HG03025 (cell line): ENCODE results near the gene TMEM63A.
A peak's percentile ranks its signal among the peaks of the same experiment; 100 is the strongest.
"Not testable (repeated sequence)": the region's sequence is repeated elsewhere in the genome, so short reads cannot be mapped to it uniquely, and the experiment has no call there.

Experiments
- ATAC-seq: cut with Tn5 transposase; IDR thresholded peaks from one replicate; pipeline ENCODE4 v1.9.1; 2021; ENCODE audit warnings: mild to moderate bottlenecking, moderate library complexity; ENCODE audit not compliant: unreplicated experiment, low FRiP score

Gene TMEM63A

DNA sequence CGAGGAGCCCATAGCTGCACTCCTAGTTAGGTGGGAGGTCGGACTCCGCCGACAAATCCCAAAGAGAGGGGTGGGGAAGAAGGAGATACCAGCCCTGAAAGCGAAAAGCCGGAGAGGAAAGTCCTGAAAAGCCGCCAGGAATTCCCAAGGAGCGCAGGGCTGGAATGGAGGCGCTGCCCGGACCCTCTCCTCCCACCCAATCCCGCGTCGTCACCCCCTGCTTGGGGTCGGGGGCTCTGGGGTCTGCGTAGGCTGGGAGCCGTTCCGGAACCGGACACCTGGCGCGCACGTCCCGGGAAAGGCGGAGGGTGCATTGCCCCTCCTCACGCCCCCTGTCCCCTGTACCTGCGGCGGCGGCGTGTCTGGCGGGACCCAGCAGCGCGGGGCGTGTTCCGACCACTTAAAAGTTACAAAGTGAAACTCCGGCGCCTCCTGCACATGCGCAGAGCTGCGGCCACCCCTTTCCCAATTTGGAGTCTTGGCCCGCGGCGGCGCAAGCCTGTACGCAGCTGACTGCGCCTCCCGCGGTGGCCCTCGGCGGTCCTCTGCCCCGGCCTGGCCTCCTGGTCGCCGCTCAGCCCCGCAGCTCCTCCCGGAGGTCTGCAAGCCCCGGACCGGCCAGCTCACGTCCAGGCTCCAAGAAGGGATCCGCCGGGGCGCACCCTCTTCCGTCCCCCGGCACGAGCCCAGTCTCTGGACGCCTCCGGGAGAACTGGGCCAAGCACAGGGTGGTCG lies at the start of gene TMEM63A:
TMEM63A (minus strand) TSS at position 422 of the 735 bp plus-strand sequence. CDS start 4,800 bp downstream, outside the sequence.
- ATAC-seq: peak; percentile 67

DNA sequence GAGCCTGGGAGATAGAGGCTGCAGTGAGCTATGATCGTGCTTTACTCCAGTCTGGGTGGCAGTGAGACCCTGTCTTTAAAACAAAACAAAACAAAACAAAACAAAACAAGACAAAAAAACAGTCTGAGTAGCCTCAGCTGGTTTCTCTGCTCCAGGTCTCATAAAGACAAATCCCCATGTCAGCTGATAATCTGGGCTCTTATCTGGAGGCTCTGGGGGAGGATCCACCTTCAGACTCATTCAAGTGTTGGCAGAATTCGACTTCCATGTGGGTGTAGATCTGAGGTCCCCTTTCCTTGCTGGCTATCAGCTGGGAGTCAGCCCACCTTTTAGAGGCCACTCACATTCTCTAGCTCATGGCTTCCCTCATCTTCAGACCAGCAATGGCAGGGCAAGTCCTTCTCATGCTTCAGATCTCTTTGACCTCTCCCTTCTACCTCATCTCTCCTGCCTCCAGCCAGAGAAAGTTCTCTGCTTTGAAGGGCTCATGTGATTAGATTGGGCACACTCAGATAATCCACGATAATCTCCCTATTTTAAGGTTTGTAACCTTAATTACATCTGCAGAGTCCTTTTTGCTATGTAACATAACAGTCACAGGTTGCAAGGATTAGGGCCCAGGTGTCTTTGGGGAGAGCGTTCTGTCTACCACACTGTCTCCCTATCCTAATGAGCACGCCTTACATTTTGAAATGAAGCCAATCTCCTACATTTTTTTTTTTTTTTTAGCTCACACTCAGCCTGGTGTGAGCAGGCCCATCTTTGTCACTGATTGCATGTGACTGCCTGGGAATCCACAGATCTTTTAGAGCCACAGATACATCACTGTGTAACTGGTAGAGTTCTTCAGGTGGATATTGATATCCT lies 49.3 kb upstream of the TMEM63A start:
- no peak for ATAC-seq

- ATAC-seq: no peak
Observed at GRCh38 chr1:225930566-225930965, 48.4 kb upstream of the TMEM63A start.

- ATAC-seq: not testable (repeated sequence)
Observed at GRCh38 chr1:225929462-225929861, 47.3 kb upstream of the TMEM63A start.

DNA sequence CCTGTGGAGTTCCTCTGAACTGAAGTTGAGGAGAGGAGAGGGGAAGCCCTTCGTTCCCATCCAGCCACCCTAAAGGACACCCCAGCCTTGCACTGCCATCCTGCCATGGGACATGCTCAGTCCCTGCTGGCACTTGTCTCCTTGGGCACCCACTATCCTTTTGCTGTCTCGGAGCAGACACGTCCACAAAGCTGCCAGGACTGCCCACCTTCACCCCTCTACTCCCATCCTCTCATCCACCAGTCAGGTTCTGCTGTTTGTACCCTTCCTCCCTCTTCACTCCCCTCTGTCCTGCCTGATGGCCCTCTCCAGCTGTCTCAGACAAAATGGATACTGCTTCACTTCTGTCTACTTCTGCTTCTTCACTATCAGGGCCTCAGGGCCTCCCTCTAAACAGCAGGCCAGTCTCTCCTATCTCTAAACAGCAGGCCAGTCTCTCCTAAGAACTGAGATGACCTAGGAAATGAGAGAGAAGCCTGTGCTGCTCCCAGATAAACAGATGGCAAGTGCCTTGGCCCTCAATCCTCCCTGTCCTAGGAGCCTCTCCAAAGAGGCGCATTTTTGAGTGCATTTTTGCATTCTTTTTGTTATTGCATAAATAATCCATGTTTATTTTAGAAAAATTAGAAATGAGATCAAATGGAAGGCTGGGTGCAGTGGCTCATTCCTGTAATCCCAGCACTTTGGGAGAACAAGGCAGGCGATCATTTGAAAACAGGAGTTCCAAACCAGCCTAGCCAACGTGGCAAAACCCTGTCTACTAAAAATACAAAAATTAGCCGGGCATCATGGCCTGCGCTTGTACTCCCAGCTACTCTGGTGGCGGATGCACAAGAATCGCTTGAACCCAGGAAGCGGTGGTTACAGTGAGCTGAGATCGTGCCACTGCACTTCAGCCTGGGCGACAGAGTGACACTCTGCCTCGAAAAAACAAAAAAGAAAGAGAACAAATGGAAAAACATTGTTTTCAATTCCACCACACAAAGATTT lies 46.3 kb upstream of the TMEM63A start:
- no peak for ATAC-seq

DNA sequence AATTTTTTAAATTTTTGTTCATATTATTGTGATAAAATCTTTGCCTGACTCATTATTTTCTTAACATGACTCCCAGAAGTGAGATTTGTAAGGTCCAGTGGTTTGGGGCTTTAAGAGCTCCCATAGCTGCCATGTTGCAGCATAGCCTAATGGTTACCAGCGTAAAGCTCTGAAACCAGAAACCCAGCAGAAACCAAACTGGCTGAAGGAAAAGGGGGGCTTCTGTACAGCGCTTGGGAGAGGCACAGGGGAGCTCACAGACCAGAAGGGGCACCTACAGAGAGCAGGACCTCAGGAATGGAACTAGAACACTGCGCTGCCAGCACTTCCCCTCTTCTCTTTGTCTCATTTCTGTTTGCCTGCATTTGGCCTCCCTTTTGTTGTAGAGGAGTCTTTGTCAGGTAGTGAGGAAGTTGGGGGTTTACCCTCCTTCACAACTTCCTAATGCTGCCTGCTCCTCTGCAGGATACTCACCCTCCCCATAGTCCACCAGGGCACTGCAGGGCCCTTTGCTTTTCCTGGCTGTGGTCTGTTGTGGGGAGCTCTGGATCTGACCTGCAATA lies 44.5 kb upstream of the TMEM63A start:
- ATAC-seq: no peak

- peak; percentile 98 for ATAC-seq
Observed at GRCh38 chr1:225923692-225924555, 41.7 kb upstream of the TMEM63A start, which contains the start of gene PYCR2. TSS of gene PYCR2 (minus strand) at chr1:225924250. CDS start at chr1:225924110, 140 bp downstream.

- no peak for ATAC-seq
Observed at GRCh38 chr1:225923381-225923691, 41.2 kb upstream of the TMEM63A start.

GRCh38 chr1:225921734-225922709 lies 39.8 kb upstream of the TMEM63A start:
- ATAC-seq: no peak

DNA sequence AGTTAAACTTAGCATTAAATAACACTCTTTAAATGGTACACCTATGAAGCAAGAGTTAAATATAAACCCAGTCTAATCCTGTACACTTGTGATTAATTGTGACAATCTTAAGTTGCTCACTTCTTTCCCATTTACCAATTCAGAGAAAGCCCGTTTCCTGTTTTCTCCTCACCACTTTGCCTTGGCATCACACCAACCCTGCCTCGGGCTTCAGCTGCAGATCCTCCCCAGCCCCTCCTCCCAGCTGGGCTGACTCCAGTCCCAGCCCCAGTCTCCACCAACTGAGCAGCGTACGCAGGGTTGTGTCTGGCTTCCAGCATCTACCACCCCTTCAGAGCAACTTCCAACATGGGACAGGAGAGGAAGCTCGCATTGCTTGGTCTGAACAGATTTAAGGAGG lies 37.7 kb upstream of the TMEM63A start:
- ATAC-seq: no peak

DNA sequence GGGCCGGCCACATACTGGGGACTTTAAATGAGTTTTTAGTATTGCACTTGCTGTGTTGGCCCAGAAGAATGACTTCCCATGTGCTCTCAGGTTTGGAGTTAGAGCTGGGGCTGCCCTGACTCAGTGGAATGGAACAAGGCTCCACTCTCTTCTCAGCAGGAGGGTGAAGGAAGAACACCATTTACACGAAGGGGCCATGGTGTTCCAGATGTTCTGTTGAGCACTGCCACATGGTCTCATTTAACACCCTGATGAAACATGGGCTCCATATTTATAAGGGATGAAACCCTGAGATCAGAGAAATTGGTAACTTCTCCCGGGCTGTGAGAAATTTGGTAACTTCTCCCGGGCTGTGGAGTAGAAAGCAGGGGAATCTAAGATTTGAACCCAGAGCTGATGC lies 36.1 kb upstream of the TMEM63A start:
- ATAC-seq: no peak

- ATAC-seq: no peak
Observed at GRCh38 chr1:225917536-225917935, 35.4 kb upstream of the TMEM63A start.

- no peak for ATAC-seq
Observed at GRCh38 chr1:225917101-225917500, 34.9 kb upstream of the TMEM63A start.

DNA sequence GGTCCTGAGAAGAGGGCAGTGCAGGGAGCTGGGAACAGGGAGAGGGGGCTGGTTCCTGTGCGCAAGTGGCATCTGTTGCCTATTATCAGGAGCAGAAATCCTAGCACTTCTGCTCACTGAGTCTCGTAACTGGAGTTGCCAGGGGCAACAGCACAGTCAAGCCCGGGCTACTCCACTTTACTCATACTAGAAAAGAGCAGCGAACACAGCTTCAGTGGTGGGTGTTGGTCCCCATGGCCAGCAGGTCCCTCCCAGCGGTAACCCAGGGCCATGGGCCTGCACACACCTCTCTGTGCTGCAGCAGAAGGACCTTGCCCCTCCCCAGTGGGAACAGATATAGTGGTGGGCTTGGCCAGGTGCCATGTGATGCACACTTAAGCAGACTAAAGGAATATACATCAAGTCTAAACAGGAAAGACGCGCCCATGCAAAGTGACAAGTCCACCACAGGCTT lies 33.4 kb upstream of the TMEM63A start:
- no peak for ATAC-seq

DNA sequence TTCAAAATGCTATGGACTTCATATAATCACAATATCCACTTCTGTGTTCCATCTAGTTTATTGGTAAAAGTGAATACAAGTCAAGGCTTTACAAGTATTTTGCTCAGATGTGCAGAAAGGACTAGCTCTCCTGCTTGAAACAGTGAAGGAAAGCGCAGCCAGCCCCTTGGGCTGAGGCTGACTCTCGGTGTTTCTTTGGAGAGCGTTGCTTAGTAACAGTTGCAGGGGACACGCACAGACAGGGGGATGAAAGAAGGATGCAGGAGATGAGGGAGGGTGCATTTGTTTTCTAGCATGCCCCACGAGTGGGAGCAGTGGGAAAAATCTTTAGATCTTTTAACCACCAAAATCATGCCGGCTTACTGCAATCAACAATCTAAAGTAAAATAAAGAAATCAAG lies 32.8 kb upstream of the TMEM63A start:
- ATAC-seq: no peak

- no peak for ATAC-seq
Observed at GRCh38 chr1:225914391-225914790, 32.2 kb upstream of the TMEM63A start.

- ATAC-seq: no peak
Observed at GRCh38 chr1:225911191-225912130, 29.3 kb upstream of the TMEM63A start.
